Gastrocnemius medialis (tissue), 4 donors: Measurements from ENCODE around the gene KRTAP5-2.
"Not testable (repeated sequence)": the region's sequence is repeated elsewhere in the genome, so short reads cannot be mapped to it uniquely, and the experiment has no call there.

Source experiments
- CTCF ChIP-seq, 5 experiments: fragments of 450-650 bp in 3 of 5; fragments of 200-600 bp in 2 of 5; sonication (generic) in 2 of 5; IDR thresholded peaks in 4 of 5; conservative IDR thresholded peaks in 1 of 5; 1 replicate in 4 of 5; 2 replicates in 1 of 5; pipeline ENCODE4 v1.5.1; 2016 to 2019; ENCODE audit warnings: antibody characterized with exemption in 5 of 5, mild to moderate bottlenecking in 3 of 5, moderate library complexity in 3 of 5
- POLR2A ChIP-seq, 2 donors: fragments of 450-650 bp; IDR thresholded peaks; one replicate each; pipeline ENCODE4 v1.6.1; 2017; ENCODE audit warnings: antibody characterized with exemption in 2 of 2, mild to moderate bottlenecking in 2 of 2, moderate library complexity in 2 of 2

DNA sequence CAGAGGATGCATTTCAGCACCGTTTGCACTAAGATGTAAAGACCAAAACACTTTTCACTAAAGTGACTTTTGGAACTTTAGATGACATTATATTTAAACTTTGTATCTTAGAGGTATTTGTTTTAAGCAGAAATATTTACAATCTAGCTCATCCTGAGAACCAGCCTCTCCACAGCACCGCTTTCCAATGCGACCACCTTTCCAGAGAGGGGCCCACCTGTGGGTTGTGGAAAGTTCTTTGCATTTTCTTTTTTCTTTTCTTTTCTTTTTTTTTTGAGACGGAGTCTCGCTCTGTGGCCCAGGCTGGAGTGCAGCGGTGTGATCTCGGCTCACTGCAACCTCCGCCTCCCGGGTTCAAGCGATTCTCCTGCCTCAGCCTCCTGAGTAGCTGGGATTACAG is 48.4 kb upstream of the KRTAP5-2 start:
- not testable (repeated sequence) for TF ChIP-seq POLR2A (IDR thresholded peaks at IDR 0.05); CTCF (IDR thresholded peaks at IDR 0.05 in 4 of 5, conservative IDR thresholded peaks at IDR 0.05 in 1 of 5)
